Measurements from ENCODE around the gene MILR1.

MILR1 gene

DNA sequence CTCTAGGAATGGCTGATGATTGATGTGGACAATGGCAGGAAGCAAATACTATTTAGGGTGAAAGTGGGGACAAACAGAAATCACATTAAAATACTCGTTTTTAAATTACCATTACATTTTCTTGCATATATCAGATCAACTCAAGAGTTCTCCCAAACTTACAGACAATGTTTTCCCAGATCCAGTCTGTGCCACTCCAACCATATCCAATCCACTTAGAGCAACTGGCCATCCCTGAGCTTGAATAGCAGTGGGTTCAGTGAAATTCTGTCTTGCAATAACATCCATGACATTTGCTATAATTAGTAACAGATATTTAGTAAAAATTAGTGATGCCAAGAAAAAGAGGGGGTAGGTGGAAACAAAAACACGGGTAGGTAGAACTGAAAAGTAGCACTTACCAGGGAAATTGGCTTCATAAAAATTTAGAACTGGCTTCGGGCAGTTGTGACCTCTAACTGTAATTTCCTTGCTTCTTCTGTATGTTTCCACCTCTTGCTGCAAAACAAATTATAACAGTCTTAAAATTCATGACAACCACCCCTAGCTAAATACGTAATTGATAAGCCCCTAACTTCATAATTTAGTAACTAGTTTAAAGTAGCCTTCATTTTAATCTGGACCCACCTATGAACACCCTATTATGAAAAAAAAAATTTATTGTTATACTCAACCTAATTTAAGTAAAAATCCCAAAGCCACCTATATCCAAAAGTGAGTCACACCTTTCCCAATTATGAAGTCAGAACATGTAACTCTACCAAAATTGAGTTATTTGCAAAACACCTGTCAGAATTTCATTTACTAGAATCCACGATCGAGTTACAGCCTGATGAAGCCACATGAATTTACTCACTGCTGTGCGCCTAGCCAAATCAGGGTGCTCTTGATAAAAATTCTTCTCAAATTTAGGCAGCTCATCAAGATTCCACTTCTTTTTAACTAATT, 55.2 kb downstream of the MILR1 start:
- DNase-seq: no peak

DNA sequence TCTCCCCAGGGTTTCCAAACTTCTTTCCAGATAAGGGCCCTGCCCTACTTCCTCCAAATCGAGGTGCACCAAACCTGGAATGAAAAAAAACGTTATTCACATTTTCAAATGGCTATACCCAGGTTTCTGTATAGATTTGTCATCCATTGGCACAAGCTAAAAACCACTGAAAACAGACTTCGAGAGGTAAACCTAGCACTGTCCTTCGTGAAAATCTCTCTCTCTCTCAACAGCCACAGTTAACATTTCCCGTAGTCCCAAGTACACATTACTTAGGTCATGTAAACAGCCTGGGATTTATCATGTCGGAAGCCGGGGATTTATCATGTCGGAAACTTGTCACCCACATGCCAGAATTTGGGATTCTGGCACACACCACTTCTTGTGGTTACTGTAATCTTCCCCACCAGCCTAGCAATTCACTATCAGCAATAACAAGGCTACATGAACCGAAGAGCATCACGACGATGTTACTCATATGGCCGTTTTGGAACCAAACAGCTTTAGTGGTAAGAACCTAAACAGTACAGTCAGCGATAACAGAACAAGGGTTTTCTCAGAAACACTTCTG, 55.9 kb downstream of the MILR1 start:
- no peak for DNase-seq

DNA sequence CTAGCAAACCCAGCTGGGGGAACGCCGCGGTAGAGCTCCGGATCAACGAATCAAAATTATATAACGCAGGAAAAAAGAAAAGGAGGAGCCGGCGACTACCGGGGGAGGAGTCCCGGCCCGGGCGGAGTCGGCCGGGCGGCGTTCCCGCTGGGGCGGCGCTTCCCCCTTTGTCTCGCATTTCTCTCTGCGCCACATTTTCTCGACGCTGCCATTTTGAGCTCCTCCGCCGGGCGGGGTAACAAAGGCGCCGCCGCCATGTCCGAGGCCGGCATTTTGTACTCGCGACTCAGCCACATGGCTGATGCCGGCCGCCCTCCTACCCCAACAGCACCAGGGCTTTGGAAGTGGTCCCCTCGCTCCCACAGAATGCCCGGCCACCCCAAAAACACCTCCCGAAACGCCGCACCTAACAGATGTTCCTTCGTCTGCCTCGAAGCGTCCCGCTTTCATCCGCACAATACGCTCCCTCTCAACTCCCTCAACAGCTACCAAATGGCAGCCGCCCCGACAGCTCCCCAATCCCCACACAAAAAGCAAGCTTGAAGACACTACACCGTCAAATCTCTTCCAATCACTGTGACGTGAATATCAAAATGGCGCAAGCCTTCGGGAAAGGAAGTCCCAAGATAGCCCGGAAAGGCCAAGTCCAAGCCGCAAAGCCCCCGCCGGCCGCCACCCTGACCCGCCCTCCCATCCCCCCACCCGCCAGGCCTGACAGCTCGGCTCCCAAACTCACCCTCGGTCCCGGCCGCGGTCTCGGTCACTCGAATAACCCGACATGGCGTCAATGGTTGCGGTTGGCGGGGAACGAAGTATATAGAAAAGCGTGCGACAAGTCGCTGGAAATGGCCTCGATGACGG, 56.7 kb downstream of the MILR1 start:
- no peak for DNase-seq

DNA sequence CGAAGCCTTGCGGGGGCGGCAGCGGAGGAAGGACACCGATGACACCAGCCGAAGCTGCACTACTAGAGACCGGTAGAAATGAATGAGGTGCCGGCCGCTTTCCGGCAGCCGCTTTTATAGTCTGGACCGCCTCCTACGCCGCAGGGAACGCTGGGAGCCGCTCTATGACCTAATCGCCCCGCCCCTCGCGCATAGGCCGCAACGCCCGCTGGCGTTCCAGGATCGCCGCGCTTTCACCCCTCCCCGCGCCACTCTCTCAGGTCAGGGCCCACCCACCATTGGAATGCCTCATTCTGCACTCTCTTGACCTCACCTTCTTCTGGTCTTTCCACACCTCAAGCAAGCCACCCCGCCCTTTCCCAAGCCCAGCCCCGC, 57.3 kb downstream of the MILR1 start, which contains the start of gene DDX5:
Gene DDX5, minus strand, starts transcription at position 89 of the 375 bp plus-strand sequence. CDS start 170 bp downstream, outside the sequence.
- peak; percentile 34 for DNase-seq

DNA sequence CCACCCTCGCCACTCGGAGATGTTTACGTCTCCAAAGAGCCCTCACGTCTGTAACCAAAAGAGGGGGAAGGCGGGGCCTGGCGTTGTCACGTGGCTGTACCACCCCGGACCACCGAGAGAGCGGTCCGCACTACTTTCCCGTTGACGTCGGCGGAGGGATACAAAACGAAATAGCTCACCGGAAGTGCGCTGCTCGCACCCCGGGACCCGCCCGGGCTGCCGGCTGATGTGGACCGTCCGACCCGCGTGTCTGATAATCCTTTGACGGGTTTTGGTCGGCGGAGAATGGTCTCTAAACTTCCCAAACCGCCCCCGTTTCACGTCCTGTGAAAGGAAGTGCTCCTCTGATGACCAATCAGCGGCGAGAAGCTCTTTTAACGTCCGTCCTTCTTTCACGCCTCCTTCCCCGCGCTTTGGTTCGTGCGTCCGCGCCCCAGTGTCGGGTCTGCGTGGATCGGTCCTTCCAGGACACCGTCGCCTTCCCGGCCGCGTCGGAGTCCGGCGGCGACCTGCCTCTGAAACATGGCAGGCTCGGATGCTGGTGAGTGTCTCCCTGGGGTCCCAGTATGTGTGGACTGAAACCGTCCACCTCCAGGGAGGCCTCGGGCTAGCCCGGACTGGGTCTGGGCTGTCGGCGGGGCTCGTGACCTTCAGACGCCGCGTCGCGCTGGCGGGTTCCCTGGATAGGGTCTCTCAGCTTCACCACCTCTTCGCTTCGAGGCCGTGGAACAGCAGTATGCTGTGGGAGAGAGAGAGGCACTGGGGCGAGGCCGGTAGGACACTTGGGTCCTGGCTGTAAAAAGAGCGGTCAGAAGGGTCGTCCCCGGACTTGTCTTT, 57.9 kb downstream of the MILR1 start, which contains the start of gene CEP95:
Gene CEP95, plus strand, starts transcription at position 402 of the 837 bp plus-strand sequence. Its CDS starts 121 bp downstream, at position 523.
- peak; percentile 62 for DNase-seq

DNA sequence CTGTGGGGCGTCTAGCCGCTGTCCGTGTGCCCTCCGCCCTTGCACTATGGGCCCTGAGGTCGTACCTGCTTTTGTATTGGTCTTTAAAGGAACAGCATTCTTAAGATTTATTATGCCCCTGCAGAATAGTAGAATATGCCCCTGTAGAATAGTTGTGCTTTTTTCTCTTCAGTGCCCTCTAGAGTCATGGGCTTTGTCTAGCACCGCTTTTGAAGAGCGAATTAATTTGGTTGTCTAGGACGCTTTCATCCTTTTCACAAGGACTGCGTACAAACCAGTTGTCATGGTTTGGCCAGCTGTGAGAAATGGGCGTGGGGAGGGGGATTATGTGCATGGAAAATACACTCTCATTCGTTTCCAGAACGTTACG, 58.5 kb downstream of the MILR1 start:
- no peak for DNase-seq

DNA sequence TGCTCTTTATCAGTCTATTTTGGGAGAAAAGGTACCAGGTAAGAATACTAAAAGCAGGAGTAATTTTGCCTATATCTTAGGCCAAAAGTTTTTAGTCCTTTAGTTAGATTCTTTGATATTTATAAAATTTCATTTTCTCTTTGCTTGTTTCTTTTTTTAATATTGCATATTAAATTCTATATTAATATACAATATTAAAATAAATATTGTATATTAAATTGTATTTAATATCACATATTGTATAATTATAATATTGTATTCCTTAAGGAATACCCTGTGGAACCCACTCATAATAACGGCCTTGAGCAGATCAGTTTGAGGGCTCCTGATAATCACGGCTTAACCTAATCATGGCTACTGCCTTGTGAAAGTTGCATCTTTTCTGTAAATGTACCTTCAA, 59.8 kb downstream of the MILR1 start:
- no peak for DNase-seq

DNA sequence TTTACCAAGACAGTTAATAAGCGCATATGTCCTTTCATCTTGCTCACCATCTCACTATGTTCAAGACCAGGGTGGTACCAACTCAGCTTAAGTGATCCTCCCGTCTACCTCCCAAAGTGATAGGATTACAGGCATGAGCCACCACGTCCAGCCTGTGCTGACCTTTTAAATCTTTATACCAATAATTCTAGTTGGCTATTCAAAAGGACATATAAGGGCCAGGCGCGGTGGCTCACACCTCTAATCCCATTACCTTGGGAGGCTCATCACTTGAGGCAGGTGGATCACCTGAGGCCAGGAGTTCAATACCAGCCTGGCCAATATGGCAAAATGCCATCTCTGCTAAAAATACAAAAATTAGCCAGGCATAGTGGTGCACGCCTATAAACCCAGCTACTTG, 60.3 kb downstream of the MILR1 start:
- no peak for DNase-seq

DNA sequence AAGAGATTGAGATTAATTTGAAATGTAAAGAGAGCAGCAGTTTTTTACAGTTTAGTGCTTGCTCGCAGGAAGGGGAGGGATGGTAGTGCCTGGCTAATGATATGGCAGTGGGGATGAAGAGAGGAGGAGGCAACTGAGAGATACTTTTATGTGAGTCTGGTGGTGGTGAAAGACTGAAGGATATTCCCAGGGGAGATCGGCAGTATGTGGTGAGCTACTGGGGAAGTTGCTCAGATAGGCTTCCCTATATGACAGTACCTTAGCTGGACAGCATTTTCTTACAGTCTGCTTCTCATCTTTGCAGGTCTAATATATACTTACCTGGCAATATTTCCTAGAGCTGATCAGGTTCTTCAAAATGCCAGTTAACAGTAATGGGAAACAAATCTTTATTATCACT, 66.5 kb downstream of the MILR1 start:
- no peak for DNase-seq

DNA sequence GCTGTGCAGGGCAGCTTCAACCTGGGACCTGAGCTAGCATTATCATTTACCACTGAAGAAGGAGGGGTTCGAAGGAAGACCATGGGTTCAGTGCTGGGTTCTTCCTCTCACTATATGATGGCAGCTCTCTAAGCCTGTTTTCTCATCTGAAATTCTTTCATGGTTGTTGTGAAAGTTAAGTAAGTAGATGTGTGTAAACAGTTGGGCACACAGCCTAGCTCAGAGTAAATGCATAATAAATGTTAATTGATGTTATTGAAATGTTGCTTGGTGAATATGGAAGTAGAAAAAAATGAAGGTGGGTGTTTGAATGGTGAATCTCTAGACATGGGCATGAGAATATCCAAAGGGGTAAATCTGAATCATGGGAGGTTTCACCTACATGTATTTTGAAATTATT, 66.9 kb downstream of the MILR1 start:
- no peak for DNase-seq
